B cell (primary cell): ENCODE data around the gene MYH15. TPM values are rescaled to one million over a fixed set of nuclear protein-coding genes. Genes with fewer than 3 reads are reported as not detected.

ENCODE experiments used
- ATAC-seq: fragments of 200-7000 bp; cut with Tn5 transposase; one replicate; pipeline ENCODE4 v1.10.0; 2021; ENCODE audit warnings: low read depth, mild to moderate bottlenecking, moderate number of reproducible peaks, moderate library complexity
- CTCF ChIA-PET: fragments of 350-600 bp; sonication (Branson Sonifier 250); formaldehyde crosslinking; loops from one replicate; lab custom pipeline; 2021; ENCODE audit warnings: antibody characterized with exemption, inconsistent platforms; lab: Charles Lee
- POLR2A ChIA-PET: fragments of 350-600 bp; sonication (Branson Sonifier 250); formaldehyde crosslinking; loops from one replicate; lab custom pipeline; 2021; ENCODE audit warnings: antibody characterized with exemption; lab: Charles Lee
- DNase-seq: peaks from one replicate; pipeline ENCODE4 v3.0.0; 2013
- H2AFZ ChIP-seq: 2 replicates; pipeline ENCODE4 v1.6.1; 2012; ENCODE audit warnings: mild to moderate bottlenecking, low read depth, low read length; ENCODE audit not compliant: insufficient read depth, poor library complexity, severe bottlenecking
- H3K27ac ChIP-seq, 2 donors: 1 replicate in 1 of 2; 2 replicates in 1 of 2; pipeline ENCODE4 v1.5.1; 2012 to 2013; ENCODE audit warnings: low read length in 2 of 2, mild to moderate bottlenecking in 2 of 2, moderate library complexity in 1 of 2
- H3K27me3 ChIP-seq, 4 experiments: fragments of 200-600 bp in 1 of 4; sonication (generic) in 1 of 4; replicated peaks in 1 of 4; 1 replicate in 2 of 4; 2 replicates in 2 of 4; pipeline versions ENCODE4 v1.6.1 to v1.7.0; 2013 to 2016; ENCODE audit warnings: low read length in 3 of 4, mild to moderate bottlenecking in 2 of 4, mixed read lengths in 1 of 4, moderate library complexity in 1 of 4; ENCODE audit not compliant: insufficient read depth in 4 of 4, control insufficient read depth in 3 of 4; ENCODE audit errors: control extremely low read depth in 1 of 4
- H3K36me3 ChIP-seq, 2 experiments: replicated peaks in 1 of 2; 1 replicate in 1 of 2; 2 replicates in 1 of 2; pipeline versions ENCODE4 v1.6.1 to v1.7.1; 2013; ENCODE audit warnings: low read length in 1 of 2; ENCODE audit not compliant: insufficient read depth in 2 of 2, control insufficient read depth in 1 of 2; ENCODE audit errors: control extremely low read depth in 1 of 2, extremely low read depth in 1 of 2
- H3K4me1 ChIP-seq, 2 donors: fragments of 200-600 bp in 1 of 2; sonication (generic) in 1 of 2; 1 replicate in 1 of 2; 2 replicates in 1 of 2; pipeline versions ENCODE4 v1.5.1 to v1.6.1; 2013 to 2017; ENCODE audit warnings: low read length in 2 of 2; ENCODE audit not compliant: control insufficient read depth in 2 of 2, insufficient read depth in 2 of 2
- H3K4me2 ChIP-seq: replicated peaks from 2 replicates; pipeline ENCODE3; 2012; ENCODE audit warnings: mild to moderate bottlenecking, low read depth, low read length; ENCODE audit not compliant: poor library complexity, severe bottlenecking
- H3K4me3 ChIP-seq, 5 experiments: fragments of 200-600 bp in 1 of 5; sonication (generic) in 1 of 5; 1 replicate in 3 of 5; 2 replicates in 2 of 5; pipeline versions ENCODE4 v1.5.1 to v1.7.0; 2011 to 2016; ENCODE audit warnings: low read length in 4 of 5, mild to moderate bottlenecking in 4 of 5, low read depth in 2 of 5, control low read depth in 1 of 5, moderate library complexity in 1 of 5; ENCODE audit not compliant: insufficient read depth in 1 of 5; ENCODE audit errors: control extremely low read depth in 1 of 5, extremely low read depth in 1 of 5
- H3K79me2 ChIP-seq: fragments of 200-600 bp; sonication (generic); one replicate; pipeline ENCODE4 v1.6.0; 2016; ENCODE audit warnings: low read length; ENCODE audit not compliant: control insufficient read depth, insufficient read depth
- H3K9ac ChIP-seq: fragments of 200-600 bp; sonication (generic); 2 replicates; pipeline ENCODE4 v1.6.1; 2017; ENCODE audit warnings: mild to moderate bottlenecking, low read length, moderate library complexity
- H3K9me3 ChIP-seq, 3 donors: one replicate each; pipeline versions ENCODE4 v1.6.1 to v1.7.1; 2013; ENCODE audit warnings: low read length in 2 of 3; ENCODE audit not compliant: control insufficient read depth in 2 of 3, insufficient read depth in 1 of 3; ENCODE audit errors: control extremely low read depth in 1 of 3
- H4K20me1 ChIP-seq: 2 replicates; pipeline ENCODE4 v1.6.0; 2012; ENCODE audit warnings: mild to moderate bottlenecking, low read length; ENCODE audit not compliant: insufficient read depth, control insufficient read depth, poor library complexity, severe bottlenecking
- H3K27ac Mint-ChIP-seq: one replicate; pipeline ENCODE4 v1.8.0; 2021; ENCODE audit warnings: mixed read lengths
- H3K27me3 Mint-ChIP-seq: one replicate; pipeline ENCODE4 v1.8.0; 2021; ENCODE audit warnings: mixed read lengths
- H3K4me1 Mint-ChIP-seq: one replicate; pipeline ENCODE4 v1.8.0; 2021; ENCODE audit warnings: mixed read lengths
- H3K4me3 Mint-ChIP-seq: one replicate; pipeline ENCODE4 v1.8.0; 2021; ENCODE audit warnings: mixed read lengths
- H3K9me3 Mint-ChIP-seq: one replicate; pipeline ENCODE4 v1.8.0; 2022; ENCODE audit warnings: mixed read lengths; ENCODE audit not compliant: insufficient read depth
- CTCF ChIP-seq: fragments of 200-600 bp; IDR thresholded peaks from one replicate; pipeline ENCODE4 v1.8.0; 2022; ENCODE audit warnings: antibody characterized with exemption, mild to moderate bottlenecking
- EZH2 ChIP-seq: IDR thresholded peaks from 2 replicates; pipeline ENCODE4 v1.6.1; 2012; ENCODE audit warnings: borderline replicate concordance, low read depth, mild to moderate bottlenecking, moderate library complexity, low read length; ENCODE audit not compliant: insufficient read depth, poor library complexity, severe bottlenecking
- WGBS: methylation state at CpG from one replicate; pipeline ENCODE4 v1.1.5; 2013; ENCODE audit warnings: missing lambda C conversion rate; ENCODE audit not compliant: insufficient coverage; 5-methylcytosine and 5-hydroxymethylcytosine counted together
- intact Hi-C: fragments of 100-400 bp; cut with micrococcal nuclease; formaldehyde crosslinking; loops from one replicate; pipeline ENCODE4 v1.10.0; 2022
- polyA plus RNA-seq: library from polyadenylated mRNA; depleted of rRNA; stranded (reverse); fragments of >200 nt; gene quantifications from 2 replicates; pipeline ENCODE4 v1.2.3, GENCODE V29; 2012
- total RNA-seq, 2 donors: library from RNA; stranded (reverse); fragments of 120-200 nt in 1 of 2; gene quantifications; 1 replicate in 1 of 2; 2 replicates in 1 of 2; pipeline versions ENCODE4 v1.2.3 to v1.2.4, GENCODE V29; 2013 to 2022

MYH15 gene
- total and polyA plus RNA-seq, 2 donors (not counting 1 experiment from before 2014, with no cell fraction given), result 0.06 TPM; not detected in 1

DNA sequence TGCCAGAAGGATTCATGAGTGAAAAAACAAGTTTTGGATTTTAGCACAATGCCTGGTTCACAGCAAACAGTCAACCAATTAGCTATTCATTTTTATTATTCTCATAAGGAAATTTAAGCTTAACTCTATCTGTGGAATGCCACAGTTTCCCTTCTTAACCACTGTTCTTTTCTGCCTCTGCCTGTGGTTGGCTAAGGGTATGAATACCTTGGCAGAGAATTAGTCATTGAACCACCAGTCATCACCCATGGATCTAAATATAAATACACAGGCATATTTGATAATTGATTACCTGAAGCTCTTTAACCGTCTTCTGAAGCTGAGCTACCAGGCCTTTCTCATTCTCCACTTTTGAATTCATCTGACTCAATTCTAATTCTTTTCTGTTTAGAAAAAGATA, 79.9 kb downstream of the MYH15 start:
- ATAC-seq (no peak), DNase-seq (no peak)
- no peak overlapping the region for H3K27ac Mint-ChIP-seq
- Histone ChIP-seq H3K9ac (no peak overlapping the region), H3K27ac (no peak overlapping the region), H4K20me1 (no peaks in the 10 kb centered on the region), H2AFZ (no peak overlapping the region), H3K9me3 (peaks cover 0 to 13% (median 12%) of the 10 kb centered on the region in 3 donors), H3K27me3 (no peaks in the 10 kb centered on the region), H3K79me2 (no peaks in the 10 kb centered on the region), H3K4me1 (no peaks in the 10 kb centered on the region), H3K4me3 (no peak overlapping the region), H3K4me2 (no peak overlapping the region), H3K36me3 (no peaks in the 10 kb centered on the region)
- peaks cover 7% of the 10 kb centered on the region for H3K4me1 Mint-ChIP-seq
- WGBS, result no CpG with 5 or more reads among the region's 1 CpG
- H3K9me3 Mint-ChIP-seq, result peaks cover 3% of the 10 kb centered on the region
- no peak for TF ChIP-seq EZH2
- TF ChIP-seq CTCF, result no peak
- H3K4me3 Mint-ChIP-seq, result no peak overlapping the region
- intact Hi-C loops, result no loop called here
- no peaks in the 10 kb centered on the region for H3K27me3 Mint-ChIP-seq
- POLR2A ChIA-PET, result no interaction called here
- CTCF ChIA-PET, result interaction anchor here (0.8 to 1.2 kb wide), 2 partner anchors 23 to 47 kb away, joined by 3 to 4 read pairs; no protein-coding TSS in a partner anchor

DNA sequence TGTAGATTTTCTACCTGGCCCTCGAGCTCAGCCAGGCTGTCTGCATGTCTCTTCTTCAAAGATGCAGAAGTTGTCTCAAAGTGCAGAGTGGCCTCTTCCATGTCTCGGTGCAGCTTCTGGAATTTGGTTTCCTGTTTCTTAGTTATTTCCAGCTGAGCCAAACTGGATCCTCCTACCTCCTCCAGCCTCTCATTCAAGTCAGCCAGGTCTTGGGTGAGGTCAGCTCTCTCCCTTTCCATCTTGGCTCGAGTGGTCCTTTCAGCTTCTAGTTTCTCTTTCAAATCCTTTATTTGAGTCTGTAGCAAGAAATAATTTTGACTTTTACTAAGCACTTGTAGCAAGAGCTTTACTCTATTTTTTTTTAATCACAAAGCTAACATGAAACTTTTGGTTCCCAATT, 81.8 kb downstream of the MYH15 start:
- WGBS, result 77% methylated on average over 2 of the region's 3 CpGs
- H2AFZ ChIP-seq, result peak overlapping the region; percentile 35

More for the DNA sequence above, 81.8 kb downstream of the MYH15 start:
- Histone ChIP-seq H4K20me1 (no peaks in the 10 kb centered on the region), H3K79me2 (no peaks in the 10 kb centered on the region), H3K4me3 (no peak overlapping the region), H3K4me1 (peaks cover 0 to 3% of the 10 kb centered on the region in 2 donors), H3K9me3 (peaks cover 0 to 13% (median 12%) of the 10 kb centered on the region in 3 donors), H3K4me2 (peak overlapping the region; percentile 22), H3K36me3 (no peaks in the 10 kb centered on the region), H3K9ac (no peak overlapping the region), H3K27me3 (no peaks in the 10 kb centered on the region), H3K27ac (no peak overlapping the region)
- ATAC-seq (no peak), DNase-seq (no peak)
- intact Hi-C loops, result no loop called here
- TF ChIP-seq EZH2 (no peak), CTCF (no peak)
- CTCF ChIA-PET, result interaction anchor here (1.1 to 1.7 kb wide), 4 partner anchors 9 to 491 kb away, joined by 3 to 6 read pairs (median 6); no protein-coding TSS in a partner anchor
- Mint-ChIP-seq H3K27me3 (no peaks in the 10 kb centered on the region), H3K9me3 (peaks cover 1% of the 10 kb centered on the region), H3K27ac (no peak overlapping the region), H3K4me1 (peaks cover 9% of the 10 kb centered on the region), H3K4me3 (peak overlapping the region; percentile 58)
- POLR2A ChIA-PET, result no interaction called here
